ENCODE results near the gene AMPD2. TPM values are rescaled to one million over a fixed set of nuclear protein-coding genes. Genes with fewer than 3 reads are reported as not detected.

The AMPD2 gene
- polyA plus RNA-seq, 1 donor (not counting 4 experiments of a cell fraction or from before 2014, with no cell fraction given), result 17.6 TPM

GRCh38 chr1:109649491-109649914 lies 29.9 kb downstream of the AMPD2 start:
- H3K9me1 ChIP-seq (ENCODE audit: control insufficient read depth, extremely low read depth, insufficient read depth, low read length), result no peaks in the 10 kb centered on the region
- no peaks in the 10 kb centered on the region for H3K36me3 ChIP-seq (ENCODE audit: control insufficient read depth in 2 of 2, extremely low read depth in 1 of 2, insufficient read depth in 2 of 2, low read length in 2 of 2)
- TF ChIP-seq EZH2 (IDR thresholded peaks at IDR 0.05; ENCODE audit: low read length), result no peak
- TF ChIP-seq CTCF (optimal IDR thresholded peaks at IDR 0.05 in 1 of 3, IDR thresholded peaks at IDR 0.05 in 1 of 3, conservative IDR thresholded peaks at IDR 0.05 in 1 of 3; ENCODE audit: extremely low read depth in 1 of 3, insufficient read depth in 2 of 3, low read length in 3 of 3), result no peak
- H3K9me3 ChIP-seq (ENCODE audit: control insufficient read depth, low read depth, low read length), result no peaks in the 10 kb centered on the region
- dilution Hi-C loops (cut with MboI; ENCODE audit: extremely low pct_ligation_motif_present, low sequenced_read_pairs), result no loop called here
- H3K27me3 ChIP-seq (ENCODE audit: control insufficient read depth, extremely low read depth, insufficient read depth, low read length), result no peaks in the 10 kb centered on the region
- H3K4me1 ChIP-seq (ENCODE audit: control insufficient read depth, extremely low read depth, insufficient read depth, low read length), result no peaks in the 10 kb centered on the region
- H3K79me2 ChIP-seq (ENCODE audit: control insufficient read depth, insufficient read depth, low read length), result no peaks in the 10 kb centered on the region
- H3K27ac ChIP-seq (ENCODE audit: control insufficient read depth, insufficient read depth, low read length), result no peak overlapping the region
- no peak overlapping the region for H3K9ac ChIP-seq (ENCODE audit: control insufficient read depth, extremely low read depth, insufficient read depth, low read length)
- no peak overlapping the region for H2AFZ ChIP-seq (ENCODE audit: control insufficient read depth, low read length)
- no peak overlapping the region for H3K4me3 ChIP-seq (ENCODE audit: control insufficient read depth in 2 of 3, extremely low read depth in 1 of 3, insufficient read depth in 2 of 3, low read depth in 1 of 3, low read length in 3 of 3)
- no peaks in the 10 kb centered on the region for H4K20me1 ChIP-seq (ENCODE audit: control insufficient read depth, extremely low read depth, insufficient read depth, low read length)
- H3K4me2 ChIP-seq (ENCODE audit: control insufficient read depth, extremely low read depth, insufficient read depth, low read depth, low read length), result no peak overlapping the region
- DNase-seq (ENCODE audit: low read depth, low spot score), result no peak
- FAIRE-seq, result no peak

- H3K9me1 ChIP-seq (ENCODE audit: control insufficient read depth, extremely low read depth, insufficient read depth, low read length), result no peaks in the 10 kb centered on the region
- dilution Hi-C loops (cut with MboI; ENCODE audit: extremely low pct_ligation_motif_present, low sequenced_read_pairs), result no loop called here
- H3K9me3 ChIP-seq (ENCODE audit: control insufficient read depth, low read depth, low read length), result no peaks in the 10 kb centered on the region
- DNase-seq (ENCODE audit: low read depth, low spot score) (no peak), FAIRE-seq (no peak)
- no peak overlapping the region for H2AFZ ChIP-seq (ENCODE audit: control insufficient read depth, low read length)
- no peak overlapping the region for H3K4me3 ChIP-seq (ENCODE audit: control insufficient read depth in 2 of 3, extremely low read depth in 1 of 3, insufficient read depth in 2 of 3, low read depth in 1 of 3, low read length in 3 of 3)
- no peak overlapping the region for H3K4me2 ChIP-seq (ENCODE audit: control insufficient read depth, extremely low read depth, insufficient read depth, low read depth, low read length)
- H3K4me1 ChIP-seq (ENCODE audit: control insufficient read depth, extremely low read depth, insufficient read depth, low read length), result peaks cover 5% of the 10 kb centered on the region
- no peaks in the 10 kb centered on the region for H3K79me2 ChIP-seq (ENCODE audit: control insufficient read depth, insufficient read depth, low read length)
- H3K27me3 ChIP-seq (ENCODE audit: control insufficient read depth, extremely low read depth, insufficient read depth, low read length), result no peaks in the 10 kb centered on the region
- H4K20me1 ChIP-seq (ENCODE audit: control insufficient read depth, extremely low read depth, insufficient read depth, low read length), result no peaks in the 10 kb centered on the region
- no peak overlapping the region for H3K9ac ChIP-seq (ENCODE audit: control insufficient read depth, extremely low read depth, insufficient read depth, low read length)
- no peaks in the 10 kb centered on the region for H3K36me3 ChIP-seq (ENCODE audit: control insufficient read depth in 2 of 2, extremely low read depth in 1 of 2, insufficient read depth in 2 of 2, low read length in 2 of 2)
- no peak overlapping the region for H3K27ac ChIP-seq (ENCODE audit: control insufficient read depth, insufficient read depth, low read length)
- no peak for TF ChIP-seq EZH2 (IDR thresholded peaks at IDR 0.05; ENCODE audit: low read length)
- no peak for TF ChIP-seq CTCF (optimal IDR thresholded peaks at IDR 0.05 in 1 of 3, IDR thresholded peaks at IDR 0.05 in 1 of 3, conservative IDR thresholded peaks at IDR 0.05 in 1 of 3; ENCODE audit: extremely low read depth in 1 of 3, insufficient read depth in 2 of 3, low read length in 3 of 3)
Observed at GRCh38 chr1:109650609-109651008, 31.0 kb downstream of the AMPD2 start.
